ENCODE results near the gene RASGRP2.

GRCh38 chr11:64745521-64746328, 1.8 kb upstream of the RASGRP2 start:
- TF ChIP-seq POLR2A (IDR thresholded peaks at IDR 0.05) (no peak), CTCF (IDR thresholded peaks at IDR 0.05) (no peak)

Measured in prostate gland (tissue), 2 donors.